GM19043 (cell line): ENCODE measurements around the gene KRTAP5-5.
A peak's percentile ranks its signal among the peaks of the same experiment; 100 is the strongest.
"Not testable (repeated sequence)": the region's sequence is repeated elsewhere in the genome, so short reads cannot be mapped to it uniquely, and the experiment has no call there.

Experiments used
- ATAC-seq: cut with Tn5 transposase; IDR thresholded peaks from one replicate; pipeline ENCODE4 v1.9.1; 2021; ENCODE audit warnings: low read depth; ENCODE audit not compliant: unreplicated experiment

The KRTAP5-5 gene

GRCh38 chr11:1629326-1630185, at the start of gene KRTAP5-5:
Gene KRTAP5-5 (plus strand): TSS chr11:1629775. CDS start chr11:1629841, 66 bp downstream.
- ATAC-seq, result no peak

DNA sequence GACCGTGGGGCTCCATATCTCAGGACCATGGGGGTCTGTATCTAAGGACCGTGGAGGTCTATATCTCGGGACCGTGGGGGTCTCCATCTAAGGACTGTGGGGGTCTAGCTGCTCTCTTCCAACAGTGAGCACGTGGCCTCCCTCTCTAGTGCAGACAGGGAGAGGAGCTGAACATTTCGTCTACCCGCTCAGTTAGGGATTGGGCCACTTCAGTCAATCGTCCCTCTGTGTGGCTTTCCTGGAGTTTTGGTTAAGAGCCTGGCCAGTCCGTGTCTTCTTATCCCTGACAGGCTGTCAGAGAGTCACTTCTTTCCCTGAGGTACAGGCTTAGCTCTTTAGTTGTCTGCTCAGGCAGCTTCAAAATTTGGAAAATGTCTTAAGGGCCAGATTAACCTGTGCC, 47.6 kb upstream of the KRTAP5-5 start:
- no peak for ATAC-seq

- not testable (repeated sequence) for ATAC-seq
Observed at GRCh38 chr11:1582909-1583308, 46.7 kb upstream of the KRTAP5-5 start.

DNA sequence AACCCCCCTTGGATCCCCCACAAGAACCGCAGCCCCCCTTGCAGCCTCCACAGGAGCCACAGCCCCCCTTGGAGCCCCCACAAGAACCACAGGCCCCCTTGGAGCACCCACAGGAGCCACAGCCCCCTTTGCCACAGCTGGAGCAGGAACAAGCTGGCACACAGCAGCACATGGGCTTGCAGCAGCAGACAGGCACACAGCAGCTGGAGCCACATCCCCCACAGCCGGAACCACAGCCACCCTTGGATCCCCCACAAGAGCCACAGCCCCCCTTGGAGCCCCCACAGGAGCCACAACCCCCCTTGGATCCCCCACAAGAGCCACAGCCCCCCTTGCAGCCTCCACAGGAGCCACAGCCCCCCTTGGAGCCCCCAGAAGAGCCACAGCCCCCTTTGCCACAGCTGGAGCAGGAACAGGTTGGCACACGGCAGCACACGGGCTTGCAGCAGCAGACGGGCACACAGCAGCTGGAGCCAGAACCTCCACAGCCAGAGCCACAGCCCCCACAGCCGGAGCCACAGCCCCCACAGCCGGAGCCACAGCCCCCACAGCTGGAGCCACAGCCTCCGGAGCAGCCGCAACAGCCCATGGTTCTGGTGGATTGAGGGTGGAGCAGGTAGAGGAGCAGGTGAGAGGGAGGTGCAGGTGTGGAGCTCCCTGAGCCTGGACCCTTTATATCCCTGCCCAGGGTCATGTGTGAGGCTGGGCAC, 44.8 kb upstream of the KRTAP5-5 start, which contains the start of gene KRTAP5-1:
Gene KRTAP5-1, minus strand, starts transcription at position 623 of the 710 bp plus-strand sequence. Its CDS starts 34 bp downstream, at position 589.
- not testable (repeated sequence) for ATAC-seq

DNA sequence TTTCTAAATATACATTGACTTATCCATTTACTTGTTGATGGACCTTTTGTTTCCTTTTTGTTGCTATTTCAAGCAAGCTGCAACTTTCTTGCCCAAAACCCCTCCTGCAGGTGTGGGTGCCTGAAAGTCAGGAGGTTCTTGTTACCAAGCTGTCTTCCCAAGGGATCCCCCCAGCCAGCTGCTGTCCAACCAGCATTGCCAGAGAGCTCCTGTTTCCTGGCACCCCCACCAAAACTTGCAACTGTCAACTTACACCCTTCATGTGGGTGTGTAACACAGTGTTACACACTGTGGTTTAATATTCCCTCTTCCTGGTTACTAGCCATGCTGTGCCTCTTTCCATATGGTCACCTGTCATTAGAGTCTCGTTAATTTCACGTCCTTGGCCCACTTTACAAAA, 42.9 kb upstream of the KRTAP5-5 start:
- ATAC-seq, result no peak

GRCh38 chr11:1589191-1589963, 40.2 kb upstream of the KRTAP5-5 start:
- not testable (repeated sequence) for ATAC-seq

DNA sequence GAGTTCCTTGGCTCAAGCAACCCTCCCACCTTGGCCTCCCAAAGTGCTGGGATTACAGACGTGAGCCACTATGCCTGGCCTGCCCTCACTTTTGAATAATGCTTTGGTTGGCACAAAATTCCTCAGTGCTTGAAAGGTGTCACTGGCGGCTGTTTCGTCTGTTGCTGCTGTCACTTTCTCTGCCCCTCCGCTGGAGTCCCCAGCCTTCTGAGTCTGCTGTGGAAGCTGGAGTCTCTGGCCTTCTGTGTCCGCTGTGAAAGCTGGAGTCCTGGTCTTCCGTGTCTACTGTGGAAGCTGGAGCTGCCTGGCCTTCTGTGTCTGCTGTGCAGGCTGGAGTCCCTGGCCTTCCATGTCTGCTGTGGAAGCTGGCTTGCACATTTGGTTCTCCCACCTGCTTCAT, 39.6 kb upstream of the KRTAP5-5 start:
- no peak for ATAC-seq

GRCh38 chr11:1592628-1593027, 36.9 kb upstream of the KRTAP5-5 start:
- ATAC-seq, result no peak

DNA sequence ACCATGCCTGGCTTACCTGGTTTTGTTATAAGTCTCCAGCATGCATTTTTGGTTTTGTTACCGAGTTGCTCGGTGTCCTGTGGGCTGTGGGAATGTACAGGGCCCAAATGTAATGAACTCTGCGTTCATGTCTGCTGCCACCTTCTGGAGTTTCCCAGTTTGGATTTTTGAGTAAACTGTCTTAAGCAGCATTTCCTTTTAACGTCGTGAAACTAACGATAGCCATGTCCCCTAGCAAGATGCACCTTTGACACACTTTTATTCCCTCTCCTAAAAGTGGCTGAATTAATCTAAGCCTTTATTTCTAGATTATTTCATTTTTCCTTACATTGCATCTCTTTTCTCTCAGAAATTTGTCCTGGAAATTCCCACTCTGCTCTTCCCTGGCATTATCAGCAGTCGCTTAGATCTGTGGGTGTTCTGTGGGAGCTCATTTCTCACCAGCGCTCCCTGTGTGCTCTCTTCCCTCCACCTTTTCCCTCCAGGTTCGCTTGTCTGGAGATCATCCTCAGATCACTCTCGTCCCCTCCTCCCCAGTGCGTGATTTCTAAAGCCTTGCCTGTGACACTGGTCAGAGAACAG, 33.5 kb upstream of the KRTAP5-5 start:
- ATAC-seq, result not testable (repeated sequence)

DNA sequence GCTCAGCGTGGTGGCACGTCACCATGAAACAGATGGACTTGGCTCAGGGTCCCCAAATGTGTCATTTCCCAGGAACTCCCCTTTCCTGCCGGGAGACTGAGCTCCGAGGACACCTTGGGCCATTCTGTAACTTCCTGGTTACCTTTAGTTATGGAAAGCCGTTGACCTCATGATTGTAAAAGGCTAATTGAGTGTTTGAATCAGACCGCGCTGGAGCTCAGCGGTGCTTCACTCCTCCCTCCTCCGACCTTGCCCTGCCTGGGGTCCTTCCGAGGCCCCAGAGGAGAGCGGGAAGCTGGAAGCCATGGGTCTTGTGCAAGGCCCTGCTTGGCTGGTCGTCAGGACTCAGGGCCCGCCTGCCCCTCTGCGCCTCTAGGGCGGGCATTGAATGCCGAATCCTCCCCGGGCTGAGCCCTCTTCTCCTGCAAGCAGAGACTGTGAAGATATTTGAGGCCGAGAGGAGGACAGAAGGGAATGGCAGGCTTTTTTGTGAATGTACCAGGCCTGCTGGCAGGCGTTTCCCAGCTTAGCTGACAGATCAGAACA, 32.9 kb upstream of the KRTAP5-5 start:
- not testable (repeated sequence) for ATAC-seq

DNA sequence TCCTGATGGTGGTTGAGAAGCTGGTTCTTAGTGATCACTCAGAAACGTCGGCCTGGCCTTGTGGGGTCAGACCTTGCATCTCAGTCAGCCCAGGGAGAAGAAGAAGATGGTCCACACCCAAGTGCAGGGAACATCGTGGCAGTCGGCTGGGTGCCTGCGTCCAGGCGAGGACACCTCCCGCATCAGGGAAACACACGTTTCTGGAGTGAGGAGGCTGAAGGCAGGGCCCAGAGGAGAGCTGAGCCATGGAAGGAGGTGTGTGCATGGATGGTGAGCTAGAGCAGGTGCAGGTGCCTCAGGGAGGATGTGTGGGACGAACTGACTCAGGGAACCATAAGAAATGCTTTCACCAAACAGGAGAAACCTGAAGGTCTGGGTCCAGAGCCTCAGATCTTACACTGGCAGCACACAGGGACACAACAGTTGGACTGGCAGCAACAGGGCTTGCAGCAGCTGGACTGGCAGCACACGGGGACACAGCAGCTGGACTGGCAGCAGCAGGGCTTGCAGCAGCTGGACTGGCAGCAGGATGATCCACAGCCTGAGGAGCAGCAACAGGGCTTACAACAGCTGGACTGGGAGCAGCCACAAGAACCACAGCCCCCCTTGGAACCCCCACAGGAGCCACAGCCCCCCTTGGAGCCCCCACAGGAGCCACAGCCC, 32.1 kb upstream of the KRTAP5-5 start:
- no peak for ATAC-seq

GRCh38 chr11:1597994-1598380, 31.6 kb upstream of the KRTAP5-5 start, which contains the start of gene KRTAP5-2:
Gene KRTAP5-2 (minus strand): TSS chr11:1598294. CDS start chr11:1598250, 44 bp downstream.
- ATAC-seq, result no peak

GRCh38 chr11:1598406-1598805, 31.2 kb upstream of the KRTAP5-5 start:
- ATAC-seq, result not testable (repeated sequence)

GRCh38 chr11:1598816-1599215, 30.8 kb upstream of the KRTAP5-5 start:
- no peak for ATAC-seq

- ATAC-seq, result no peak
Observed at GRCh38 chr11:1600626-1601025, 28.9 kb upstream of the KRTAP5-5 start.

GRCh38 chr11:1601663-1602062, 27.9 kb upstream of the KRTAP5-5 start:
- ATAC-seq, result not testable (repeated sequence)

DNA sequence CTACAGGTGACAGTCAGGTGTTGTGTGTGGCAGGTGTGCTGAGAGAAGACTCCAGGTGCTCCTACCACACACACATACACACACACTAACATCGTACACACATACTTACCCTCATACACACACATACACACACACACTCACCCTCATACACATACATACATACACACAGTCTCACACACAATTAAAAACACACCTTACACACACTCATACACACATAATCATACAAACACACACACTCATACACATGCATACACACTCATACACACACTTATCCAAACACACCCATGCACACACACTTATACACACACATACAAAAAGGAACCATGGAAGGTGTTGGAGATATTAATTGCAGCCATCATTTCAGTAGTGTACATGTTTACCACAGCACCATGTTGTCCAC, 25.9 kb upstream of the KRTAP5-5 start:
- ATAC-seq, result no peak

DNA sequence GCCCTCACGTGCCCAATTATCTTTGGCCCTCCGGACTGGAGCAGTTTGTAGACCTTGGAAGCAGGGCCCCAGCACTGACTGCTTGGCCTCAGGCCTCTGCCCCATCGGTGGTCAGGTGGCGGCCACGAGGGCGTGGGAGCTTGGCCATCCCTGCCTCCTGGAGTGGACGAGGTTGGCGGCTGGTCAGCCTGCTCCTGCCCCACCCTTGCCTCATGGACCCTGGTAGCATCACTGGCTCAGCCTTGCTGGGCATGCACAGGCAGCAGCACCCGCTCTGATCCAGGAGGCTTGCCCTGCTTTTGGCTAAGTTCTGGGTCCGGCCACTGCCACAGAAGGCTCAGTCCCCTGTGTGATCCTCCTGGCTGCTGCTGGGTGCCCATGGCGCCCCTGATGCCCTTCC, 25.4 kb upstream of the KRTAP5-5 start:
- no peak for ATAC-seq

DNA sequence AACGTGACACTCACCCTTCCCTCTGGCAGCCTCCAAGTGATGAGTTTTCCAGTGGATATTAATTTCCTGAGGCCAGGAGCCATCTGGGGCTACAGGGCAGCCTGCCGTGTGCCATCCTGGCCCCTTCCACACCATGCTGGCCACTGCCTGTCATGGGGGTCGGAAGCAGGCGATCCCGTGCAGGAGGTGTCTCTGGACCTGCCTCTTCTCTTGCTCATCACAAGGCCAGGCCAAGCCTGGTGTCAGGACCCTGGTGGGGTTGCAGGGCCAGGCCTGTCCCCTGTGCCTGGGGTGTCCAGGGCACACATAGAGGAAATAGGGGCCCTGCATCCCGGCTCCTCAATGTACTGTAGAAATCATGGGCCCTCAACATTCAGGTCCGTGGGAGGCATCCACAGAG, 24.9 kb upstream of the KRTAP5-5 start:
- no peak for ATAC-seq

DNA sequence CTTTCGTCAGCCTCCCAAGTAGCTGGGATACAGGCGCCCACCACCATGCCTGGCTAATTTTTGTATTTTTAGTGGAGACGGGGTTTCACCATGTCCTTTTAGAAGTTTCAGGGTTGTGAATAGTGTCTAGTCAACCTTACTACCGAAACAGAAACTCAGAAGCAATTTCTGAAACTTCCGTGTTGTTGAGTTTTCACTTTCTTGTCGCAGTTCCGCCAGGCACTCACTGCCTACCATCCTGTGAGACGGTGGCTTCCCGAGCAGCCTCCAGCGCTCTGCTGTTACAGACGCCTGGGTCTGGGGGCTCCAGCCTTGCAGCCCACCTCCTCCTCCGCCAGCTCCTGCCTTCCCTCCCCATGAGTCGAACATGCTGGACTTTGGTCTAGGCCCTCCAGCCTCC, 23.7 kb upstream of the KRTAP5-5 start:
- ATAC-seq, result peak; percentile 92
